PC-3 (cell line): ENCODE results near the gene PRR14L. TPM values are rescaled to one million over a fixed set of nuclear protein-coding genes. Genes with fewer than 3 reads are reported as not detected.
A peak's percentile ranks its signal among the peaks of the same experiment; 100 is the strongest.

Experiments used
- ATAC-seq: fragments of 200-7000 bp; cut with Tn5 transposase; 2 replicates; pipeline ENCODE4 v1.9.1; 2020; ENCODE audit warnings: mild to moderate bottlenecking, moderate library complexity
- BruUV-seq: library from RNA; stranded (reverse); fragments of 400-500 nt; replicated peaks from 2 replicates; lab custom pipeline; 2021; lab: Mats Ljungman, UMichigan
- CTCF ChIA-PET: fragments of 300-600 bp; sonication (Branson Sonifier 250); formaldehyde crosslinking; loops from one replicate; lab custom pipeline; 2022; ENCODE audit warnings: antibody characterized with exemption; lab: Charles Lee
- POLR2A ChIA-PET: fragments of 300-600 bp; sonication (Branson Sonifier 250); formaldehyde crosslinking; loops from one replicate; lab custom pipeline; 2022; ENCODE audit warnings: antibody characterized with exemption; ENCODE audit not compliant: unreplicated experiment; lab: Charles Lee
- DNase-seq: peaks from one replicate; pipeline ENCODE4 v3.0.0-alpha.2; 2015
- H2AFZ ChIP-seq: fragments of 300-600 bp; sonication (generic); 2 replicates; pipeline ENCODE4 v1.6.0; 2016; ENCODE audit warnings: antibody characterized with exemption, low read length
- H3F3A ChIP-seq: fragments of 300-600 bp; sonication (generic); one replicate; pipeline ENCODE4 v1.6.0; 2017; ENCODE audit warnings: antibody characterized with exemption, low read length, control low read depth, mild to moderate bottlenecking; ENCODE audit not compliant: unreplicated experiment
- H3K27ac ChIP-seq: fragments of 300-600 bp; sonication (generic); 2 replicates; pipeline ENCODE4 v1.5.1; 2016; ENCODE audit warnings: mild to moderate bottlenecking, low read length
- H3K27me3 ChIP-seq: fragments of 300-600 bp; sonication (generic); 2 replicates; pipeline ENCODE4 v1.6.1; 2016; ENCODE audit warnings: low read length, mixed read lengths
- H3K36me3 ChIP-seq: fragments of 300-600 bp; sonication (generic); 2 replicates; pipeline ENCODE4 v1.6.1; 2016; ENCODE audit warnings: low read depth, mixed run types, low read length, mixed read lengths
- H3K4me1 ChIP-seq: fragments of 300-600 bp; sonication (generic); 2 replicates; pipeline ENCODE4 v1.5.1; 2016; ENCODE audit warnings: low read length; ENCODE audit not compliant: insufficient read depth
- H3K4me2 ChIP-seq: fragments of 300-600 bp; sonication (generic); 2 replicates; pipeline ENCODE4 v1.6.0; 2016; ENCODE audit warnings: low read length
- H3K4me3 ChIP-seq: fragments of 300-600 bp; sonication (generic); 2 replicates; pipeline ENCODE4 v1.5.1; 2016; ENCODE audit warnings: mild to moderate bottlenecking, low read length, mixed read lengths
- H3K79me2 ChIP-seq: fragments of 300-600 bp; sonication (generic); 2 replicates; pipeline ENCODE4 v1.6.1; 2017; ENCODE audit warnings: low read length, mixed read lengths
- H3K9ac ChIP-seq: fragments of 300-600 bp; sonication (generic); 2 replicates; pipeline ENCODE4 v1.6.0; 2016; ENCODE audit warnings: mild to moderate bottlenecking, low read length
- H3K9me2 ChIP-seq: fragments of 300-600 bp; sonication (generic); replicated peaks from 2 replicates; pipeline ENCODE4 v1.6.1; 2016; ENCODE audit warnings: mixed run types, low read length, mixed read lengths
- H3K9me3 ChIP-seq: fragments of 300-600 bp; sonication (generic); 2 replicates; pipeline ENCODE4 v1.6.1; 2016; ENCODE audit warnings: low read length, mixed read lengths
- H4K20me1 ChIP-seq: fragments of 300-600 bp; sonication (generic); 2 replicates; pipeline ENCODE4 v1.6.1; 2016; ENCODE audit warnings: low read length, mixed read lengths
- CTCF ChIP-seq: fragments of 300-600 bp; sonication (generic); conservative IDR thresholded peaks from 2 replicates; pipeline ENCODE4 v1.5.1; 2017; ENCODE audit warnings: antibody characterized with exemption, low read depth, mild to moderate bottlenecking, low read length
- EZH2 ChIP-seq: fragments of 300-600 bp; sonication (generic); IDR thresholded peaks from one replicate; pipeline ENCODE4 v1.6.1; 2017; ENCODE audit warnings: antibody characterized with exemption, mild to moderate bottlenecking, low read length; ENCODE audit not compliant: unreplicated experiment
- EZH2phosphoT487 ChIP-seq: fragments of 300-600 bp; sonication (generic); IDR thresholded peaks from 2 replicates; pipeline ENCODE4 v1.6.1; 2018; ENCODE audit warnings: mild to moderate bottlenecking, antibody characterized with exemption, low read length, borderline replicate concordance
- intact Hi-C: fragments of 100-400 bp; cut with micrococcal nuclease; formaldehyde crosslinking; loops from 2 replicates; pipeline ENCODE4 v1.9.0; 2023
- total RNA-seq: library from RNA; depleted of rRNA; stranded (reverse); fragments of >200 nt; gene quantifications from 2 replicates; pipeline ENCODE4 v1.2.3, GENCODE V29; 2014

The PRR14L gene
- total RNA-seq, 1 experiment from 2014 or later: 9.3 TPM

GRCh38 chr22:31748490-31748889 lies 1.4 kb downstream of the PRR14L start:
- no TSS peak for BruUV-seq
- H3K27ac ChIP-seq: no peak overlapping the region
- no peaks in the 10 kb centered on the region for H4K20me1 ChIP-seq
- H3F3A ChIP-seq: no peaks in the 10 kb centered on the region
- H3K4me1 ChIP-seq: peaks cover 21% of the 10 kb centered on the region
- TF ChIP-seq EZH2: no peak
- ATAC-seq (no peak), DNase-seq (peak; percentile 2)
- no peaks in the 10 kb centered on the region for H3K36me3 ChIP-seq
- CTCF ChIA-PET: no interaction called here
- peaks cover 48% of the 10 kb centered on the region for H3K79me2 ChIP-seq
- peak overlapping the region; percentile 99 for H3K9ac ChIP-seq
- H3K4me2 ChIP-seq: peak overlapping the region; percentile 98
- H3K27me3 ChIP-seq: no peaks in the 10 kb centered on the region
- H3K9me2 ChIP-seq: no peaks in the 10 kb centered on the region
- POLR2A ChIA-PET: no interaction called here
- intact Hi-C loops: no loop called here
- no peak overlapping the region for H2AFZ ChIP-seq
- H3K9me3 ChIP-seq: no peaks in the 10 kb centered on the region
- H3K4me3 ChIP-seq: peak overlapping the region; percentile 100

GRCh38 chr22:31747441-31747840 lies 2.5 kb downstream of the PRR14L start:
- CTCF ChIA-PET: no interaction called here
- H3K36me3 ChIP-seq: no peaks in the 10 kb centered on the region
- H4K20me1 ChIP-seq: no peaks in the 10 kb centered on the region
- peak overlapping the region; percentile 100; the same call in 1 of the 2 replicates for H3K4me3 ChIP-seq
- no peak for TF ChIP-seq EZH2phosphoT487
- TF ChIP-seq EZH2: no peak
- TF ChIP-seq CTCF: no peak
- H3K9me2 ChIP-seq: no peaks in the 10 kb centered on the region
- no peaks in the 10 kb centered on the region for H3F3A ChIP-seq
- no peaks in the 10 kb centered on the region for H3K9me3 ChIP-seq
- DNase-seq (no peak), ATAC-seq (no peak)
- POLR2A ChIA-PET: no interaction called here
- H3K79me2 ChIP-seq: peaks cover 55% of the 10 kb centered on the region
- peak overlapping the region; percentile 98 for H3K4me2 ChIP-seq
- no peak overlapping the region for H3K27ac ChIP-seq
- no peaks in the 10 kb centered on the region for H3K27me3 ChIP-seq
- H3K9ac ChIP-seq: no peak overlapping the region
- peaks cover 15% of the 10 kb centered on the region; the same call in 1 of the 2 replicates for H3K4me1 ChIP-seq
- H2AFZ ChIP-seq: no peak overlapping the region
- BruUV-seq: no TSS peak
- intact Hi-C loops: no loop called here

- H3K36me3 ChIP-seq: peaks cover 4% of the 10 kb centered on the region; the same call in 1 of the 2 replicates
- H3K9me2 ChIP-seq: no peaks in the 10 kb centered on the region
- no peaks in the 10 kb centered on the region for H3K9me3 ChIP-seq
- H3F3A ChIP-seq: no peaks in the 10 kb centered on the region
- no peak overlapping the region for H3K4me3 ChIP-seq
- no peak overlapping the region for H3K9ac ChIP-seq
- ATAC-seq (no peak), DNase-seq (no peak)
- CTCF ChIA-PET: no interaction called here
- no peak overlapping the region for H3K4me2 ChIP-seq
- peaks cover 10% of the 10 kb centered on the region; the same call in 1 of the 2 replicates for H3K4me1 ChIP-seq
- POLR2A ChIA-PET: no interaction called here
- BruUV-seq: no TSS peak
- no peak for TF ChIP-seq EZH2phosphoT487
- TF ChIP-seq CTCF: no peak
- no peak for TF ChIP-seq EZH2
- no peaks in the 10 kb centered on the region for H3K27me3 ChIP-seq
- no peaks in the 10 kb centered on the region for H4K20me1 ChIP-seq
- H3K79me2 ChIP-seq: peaks cover 57% of the 10 kb centered on the region
- intact Hi-C loops: no loop called here
- H2AFZ ChIP-seq: no peak overlapping the region
- H3K27ac ChIP-seq: no peak overlapping the region
Observed at GRCh38 chr22:31743871-31744270, 6.1 kb downstream of the PRR14L start.
